ENCODE data around the gene KDM6A.
"Not testable (repeated sequence)": the region's sequence is repeated elsewhere in the genome, so short reads cannot be mapped to it uniquely, and the experiment has no call there.

KDM6A gene

DNA sequence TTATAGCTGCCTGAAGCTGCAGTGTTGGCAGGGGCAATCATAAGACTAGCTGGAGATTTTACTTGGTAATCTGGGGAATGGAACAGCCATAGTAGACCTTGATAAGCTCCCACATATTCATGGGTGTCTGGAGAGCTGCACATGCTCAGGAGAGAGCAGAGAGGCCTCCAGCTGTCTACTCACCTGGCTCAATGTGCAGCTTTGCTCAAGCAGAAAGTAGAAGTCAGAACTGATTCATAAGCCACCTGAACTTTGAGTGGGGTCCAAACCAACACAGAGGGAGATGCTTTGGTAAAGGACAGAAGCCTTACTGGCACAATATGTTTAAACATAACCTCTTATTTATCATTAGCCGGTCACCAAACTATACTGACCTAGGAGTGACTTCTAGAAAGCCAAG, 54.4 kb downstream of the KDM6A start:
- DNase-seq (ENCODE audit: low read depth), result no peak

DNA sequence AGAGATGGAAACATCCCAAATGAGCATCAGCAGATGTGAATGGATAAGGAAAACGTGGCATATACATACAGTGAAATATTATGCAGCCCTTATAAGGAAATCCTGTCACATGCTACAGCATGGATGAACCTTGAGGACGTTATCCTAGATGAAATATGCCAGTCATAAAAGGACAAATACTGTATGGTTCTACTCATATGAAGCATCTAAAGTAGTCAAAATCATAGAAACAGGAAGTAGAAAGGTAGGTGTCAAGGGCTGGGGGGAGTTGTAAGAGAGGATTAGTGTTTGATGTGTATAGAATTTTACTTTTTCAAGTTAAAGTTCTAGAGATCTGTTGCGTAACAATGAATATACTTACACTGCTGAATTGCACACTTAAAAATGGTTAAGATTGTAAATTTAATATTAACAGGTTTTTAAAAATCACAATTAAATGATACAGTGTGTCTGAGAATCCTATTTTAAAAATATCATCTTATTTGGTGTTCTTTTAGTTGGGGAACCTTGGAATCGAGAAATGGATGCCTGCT, 58.5 kb downstream of the KDM6A start:
- no peak for DNase-seq (ENCODE audit: low read depth)

DNA sequence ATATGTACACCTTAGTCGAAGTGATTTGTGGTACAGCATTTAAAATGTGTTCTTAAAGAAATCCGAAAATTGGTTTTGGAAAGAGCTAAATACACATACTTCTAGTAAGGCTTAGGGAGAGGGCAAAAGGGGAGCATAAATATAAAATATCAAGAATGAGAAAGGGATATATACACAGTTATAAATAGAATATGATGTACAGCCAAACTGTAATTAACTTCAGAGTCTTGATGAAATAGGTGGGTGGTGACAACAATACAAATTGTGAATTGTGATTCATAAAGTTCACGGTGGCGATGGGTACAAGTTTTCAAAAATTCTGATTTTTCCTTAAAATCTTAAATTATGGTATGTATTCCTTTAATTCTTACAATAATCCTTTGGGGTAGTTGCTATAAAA, 62.2 kb downstream of the KDM6A start:
- DNase-seq (ENCODE audit: low read depth), result no peak

DNA sequence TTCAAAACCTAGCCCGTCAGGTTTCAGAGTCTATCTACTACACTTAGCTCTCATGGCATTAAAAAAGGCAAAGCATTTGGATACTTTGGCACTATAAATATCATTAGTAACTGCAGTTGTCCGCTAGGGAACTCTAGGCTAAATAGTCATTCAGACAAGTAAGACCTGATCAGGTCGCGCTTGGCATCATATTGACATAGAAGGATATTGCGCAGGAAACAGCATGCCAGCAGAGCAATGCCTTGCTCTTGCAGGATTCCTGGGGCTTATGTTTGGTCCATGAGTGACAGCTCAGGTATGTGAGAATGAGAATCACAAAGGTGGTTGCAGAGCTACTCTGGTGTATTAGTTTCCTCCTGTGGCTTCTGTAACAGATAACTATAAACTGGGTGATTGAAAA, 62.7 kb downstream of the KDM6A start:
- no peak for DNase-seq (ENCODE audit: low read depth)

DNA sequence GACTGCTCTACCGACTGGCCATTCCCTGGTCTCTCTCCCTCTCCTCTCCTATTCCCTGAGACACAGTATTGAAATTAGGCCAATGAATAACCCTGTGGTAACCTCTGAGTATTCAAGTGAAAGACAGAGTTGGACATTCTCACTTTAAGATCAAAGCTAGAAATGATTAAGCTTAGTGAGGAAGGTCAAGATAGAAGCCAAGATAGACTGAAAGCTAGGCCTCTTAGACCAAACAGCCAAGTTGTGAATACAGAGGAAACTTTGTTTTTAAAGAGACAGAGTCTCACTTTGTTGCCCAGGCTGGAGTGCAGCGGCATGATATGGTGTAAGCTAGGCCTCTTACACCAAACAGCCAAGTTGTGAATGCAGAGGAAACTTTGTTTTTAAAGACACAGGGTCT, 64.6 kb downstream of the KDM6A start:
- DNase-seq (ENCODE audit: low read depth), result no peak

DNA sequence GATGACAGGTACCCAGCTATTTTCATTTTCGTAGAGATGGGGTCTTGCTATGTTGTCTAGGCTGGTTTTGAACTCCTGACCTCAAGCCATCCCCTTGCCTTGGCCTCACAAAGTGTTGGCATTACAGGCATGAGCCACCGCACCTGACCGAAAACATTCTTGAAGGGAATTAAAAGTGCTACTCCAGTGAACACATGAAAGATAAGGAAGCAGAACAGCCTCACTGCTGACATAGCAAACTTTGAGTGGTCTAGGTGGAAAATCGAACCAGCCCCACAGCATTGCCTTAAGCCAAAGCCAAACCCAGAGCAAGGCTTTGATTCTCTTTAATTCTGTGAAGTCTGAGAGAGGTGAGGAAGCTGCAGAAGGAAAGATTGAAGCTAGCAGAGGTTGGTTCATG, 65.1 kb downstream of the KDM6A start:
- no peak for DNase-seq (ENCODE audit: low read depth)

DNA sequence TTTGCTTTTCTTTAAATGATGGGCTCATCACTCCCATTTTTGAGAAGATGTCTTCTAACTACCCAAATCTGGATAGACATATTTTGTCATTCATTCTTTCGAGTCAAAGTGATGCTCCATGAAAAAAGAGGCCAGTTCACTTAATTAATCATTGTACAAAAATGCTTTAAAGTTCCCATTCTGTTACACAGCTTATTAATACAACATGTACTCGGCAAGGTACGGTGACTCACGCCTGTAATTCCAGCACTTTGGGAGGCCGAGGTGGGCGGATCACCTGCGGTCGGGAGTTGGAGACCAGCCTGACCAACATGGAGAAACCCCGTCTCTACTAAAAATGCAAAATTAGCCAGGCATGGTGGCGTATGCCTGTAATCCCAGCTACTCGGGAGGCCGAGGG, 67.6 kb downstream of the KDM6A start:
- not testable (repeated sequence) for DNase-seq (ENCODE audit: low read depth)

DNA sequence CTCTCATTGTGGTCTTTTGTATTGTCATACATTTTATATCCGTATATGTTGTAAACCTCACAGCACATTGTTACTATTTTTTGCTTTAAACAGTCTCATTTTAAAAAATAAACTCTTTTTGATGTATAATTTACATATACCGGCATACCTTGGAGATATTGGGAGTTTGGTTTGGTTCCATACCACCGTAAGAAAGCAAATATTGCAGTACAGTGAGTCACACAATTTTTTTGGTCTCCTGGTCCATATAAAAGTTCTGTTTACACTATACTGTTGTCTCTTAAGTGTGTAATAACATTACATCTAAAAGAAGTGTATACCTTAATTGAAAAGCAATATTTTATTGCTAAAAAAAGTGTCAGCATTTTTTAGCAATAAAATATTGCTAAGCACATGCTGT, 70.0 kb downstream of the KDM6A start:
- no peak for DNase-seq (ENCODE audit: low read depth)

DNA sequence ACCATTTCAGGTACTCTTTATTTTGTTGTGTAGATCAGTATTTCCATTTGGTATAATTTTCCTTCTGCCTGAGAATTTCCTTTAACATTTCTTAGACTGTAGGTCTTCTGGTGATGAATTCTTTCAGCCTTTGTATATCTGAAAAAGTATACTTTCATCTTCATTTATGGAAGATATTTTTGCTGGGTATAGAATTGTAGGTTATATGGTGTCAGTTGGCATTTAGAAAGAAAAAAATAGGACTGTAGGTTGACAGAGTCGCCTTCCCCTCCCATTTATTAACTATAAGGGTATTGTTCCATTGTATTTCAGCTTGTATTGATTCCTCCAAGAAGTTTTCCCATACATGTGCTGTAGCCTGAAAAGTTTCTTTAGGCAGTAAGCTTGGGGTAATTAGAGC, 71.9 kb downstream of the KDM6A start:
- no peak for DNase-seq (ENCODE audit: low read depth)

DNA sequence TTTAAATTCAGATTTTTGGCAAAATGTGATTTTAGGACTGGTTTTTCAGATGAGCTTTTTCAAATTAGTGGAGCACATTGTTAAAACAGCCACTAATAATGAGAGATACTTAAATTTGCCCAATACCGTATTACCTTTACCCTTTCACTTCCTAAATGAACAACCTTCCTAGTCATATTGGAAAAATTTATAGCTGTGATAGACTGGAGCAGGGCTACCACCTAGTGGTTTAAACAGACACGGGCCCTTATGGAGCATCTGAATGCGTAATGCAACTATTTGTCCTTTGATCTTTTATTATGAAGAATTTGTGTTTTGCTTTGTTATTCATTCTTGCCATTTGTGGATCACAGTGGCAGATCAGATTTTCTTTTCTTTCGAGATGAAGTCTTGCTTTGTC, 72.7 kb downstream of the KDM6A start:
- DNase-seq (ENCODE audit: low read depth), result no peak

DNA sequence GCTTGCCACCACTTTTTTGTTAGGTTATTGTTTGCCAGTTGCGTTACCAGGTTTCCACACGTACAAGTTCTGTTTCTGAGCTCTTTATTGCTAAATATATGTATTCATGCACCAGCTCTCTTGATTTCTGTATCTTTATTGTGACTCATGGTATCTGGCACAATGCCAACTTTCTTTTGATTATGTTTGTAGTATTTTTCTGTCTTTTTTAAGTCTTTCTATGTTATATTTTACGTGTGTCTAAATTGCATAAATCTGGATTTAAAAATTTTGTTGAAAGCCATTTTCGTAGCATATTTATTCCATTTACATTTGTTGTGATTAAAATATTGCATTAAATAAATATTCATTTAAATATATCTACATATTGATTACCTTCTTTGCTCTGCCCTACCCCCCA, 73.8 kb downstream of the KDM6A start:
- no peak for DNase-seq (ENCODE audit: low read depth)

DNA sequence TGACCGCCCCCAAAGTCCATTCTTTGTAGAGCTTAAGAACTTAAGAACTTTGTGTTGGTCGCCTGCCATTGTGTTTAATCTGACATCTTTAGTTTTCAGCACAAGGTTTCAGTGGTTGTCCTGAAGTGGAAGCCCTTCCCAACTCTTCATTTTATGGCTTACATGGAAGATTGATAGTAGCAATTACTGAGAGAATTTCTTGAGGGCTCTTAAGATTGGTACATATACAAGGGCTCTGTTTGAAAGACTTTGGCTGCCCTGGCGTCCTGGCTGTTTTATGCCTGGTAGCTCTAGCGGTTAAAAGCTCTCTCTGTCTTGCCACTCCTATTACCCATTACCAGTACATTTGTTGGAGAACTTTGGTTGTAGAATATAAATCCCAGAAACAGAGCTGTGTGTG, 75.0 kb downstream of the KDM6A start:
- DNase-seq (ENCODE audit: low read depth), result no peak

DNA sequence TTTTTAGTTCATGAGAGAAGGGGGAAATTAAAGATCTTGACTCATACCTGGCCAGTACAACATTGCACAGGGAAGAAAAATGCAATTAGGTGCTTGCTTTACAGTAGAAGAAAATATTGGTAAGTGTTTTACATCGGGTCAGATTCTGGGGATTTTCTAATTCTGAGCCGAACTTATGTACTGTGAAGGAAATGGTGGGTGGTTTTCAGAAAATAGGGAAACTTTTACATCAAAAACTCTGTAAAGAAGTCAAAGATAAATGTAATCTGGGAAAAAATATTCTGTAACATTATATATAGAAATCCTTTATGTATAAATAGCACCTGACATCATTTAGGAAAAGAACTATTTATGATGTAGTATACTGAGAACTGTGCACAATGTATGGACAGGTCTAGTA, 75.4 kb downstream of the KDM6A start:
- no peak for DNase-seq (ENCODE audit: low read depth)

DNA sequence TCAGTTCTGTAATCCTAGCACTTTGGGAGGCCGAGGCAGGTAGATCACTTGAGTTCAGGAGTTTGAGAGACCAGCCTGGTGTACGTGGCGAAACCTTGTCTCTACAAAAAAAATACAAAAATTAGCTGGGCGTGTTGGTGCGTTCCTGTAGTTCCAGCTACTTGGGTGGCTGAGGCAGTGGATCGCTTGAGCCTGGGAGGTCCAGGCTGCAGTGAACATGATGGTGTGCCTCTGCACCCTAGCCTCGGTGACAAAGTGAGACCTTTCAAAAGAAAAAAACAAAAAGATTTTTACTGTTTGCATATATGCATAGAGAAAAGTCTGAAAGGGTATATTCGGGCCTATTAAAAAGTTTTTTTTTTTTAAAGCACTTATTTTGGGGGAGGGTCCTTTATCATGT, 76.1 kb downstream of the KDM6A start:
- DNase-seq (ENCODE audit: low read depth), result no peak

DNA sequence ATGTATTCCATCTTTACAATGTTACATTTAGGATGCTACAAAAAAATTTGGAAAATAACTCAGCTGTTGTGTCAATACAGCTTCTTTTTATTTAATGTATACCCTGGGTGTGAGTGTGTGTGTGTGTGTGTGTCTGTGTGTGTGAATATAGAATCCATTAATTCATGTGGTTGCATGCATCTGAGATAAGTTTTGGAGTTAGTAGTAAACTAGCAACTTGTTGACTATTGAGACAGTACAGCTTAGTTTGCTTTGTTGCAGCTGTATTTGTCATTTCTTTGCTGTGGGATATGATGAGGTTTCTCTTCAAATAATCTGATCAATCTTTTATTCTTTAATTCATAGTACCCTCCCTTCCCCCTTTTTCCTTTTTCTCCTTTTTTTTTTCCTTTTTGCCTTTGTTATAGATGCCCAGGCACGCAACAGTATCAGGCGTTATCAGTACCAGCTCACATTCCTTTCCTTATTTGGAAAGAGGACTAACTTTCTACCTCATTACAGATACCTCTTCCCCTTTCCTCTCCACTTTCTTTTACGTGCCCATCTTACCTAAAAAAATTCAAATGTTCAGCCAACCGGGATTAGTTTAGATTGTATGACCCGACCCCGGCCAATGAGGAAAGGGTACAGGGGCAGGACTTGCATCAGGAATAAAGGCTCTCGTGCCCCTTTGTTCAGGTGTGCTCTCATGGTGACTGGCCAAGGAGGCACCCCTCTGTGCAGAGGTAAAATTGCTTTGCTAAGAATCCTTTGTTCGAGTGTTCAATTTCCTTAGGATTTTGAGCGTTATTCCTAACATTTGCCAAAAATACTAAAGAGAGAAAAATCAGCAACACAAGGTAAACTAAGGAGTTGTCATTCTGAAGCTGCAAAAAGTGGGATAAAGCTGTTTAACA, 77.7 kb downstream of the KDM6A start:
- not testable (repeated sequence) for DNase-seq (ENCODE audit: low read depth)

DNA sequence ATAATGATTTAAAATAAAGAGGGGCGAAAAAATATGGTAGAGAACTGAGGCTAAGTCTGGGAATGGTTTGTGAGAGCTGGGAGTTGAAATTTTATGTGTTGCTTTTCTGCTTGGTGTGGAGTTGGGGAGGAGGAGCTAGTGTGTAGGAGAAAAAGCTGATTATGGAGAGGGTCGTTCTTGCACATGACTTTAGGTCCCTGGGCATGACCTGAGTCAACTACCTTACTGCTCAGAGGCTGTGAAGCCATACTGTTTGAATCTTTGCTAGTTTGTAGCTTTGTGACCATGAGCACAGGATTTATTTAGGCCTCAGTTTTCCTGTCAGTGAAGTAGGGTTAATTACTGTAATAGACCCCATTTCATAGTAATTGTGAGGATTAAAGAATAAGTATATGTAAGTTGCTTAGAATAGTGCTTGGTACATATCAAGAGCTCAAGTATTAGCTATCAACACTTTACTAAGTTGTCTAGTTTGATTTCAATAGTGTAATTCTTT, 78.6 kb downstream of the KDM6A start:
- DNase-seq (ENCODE audit: low read depth), result no peak

DNA sequence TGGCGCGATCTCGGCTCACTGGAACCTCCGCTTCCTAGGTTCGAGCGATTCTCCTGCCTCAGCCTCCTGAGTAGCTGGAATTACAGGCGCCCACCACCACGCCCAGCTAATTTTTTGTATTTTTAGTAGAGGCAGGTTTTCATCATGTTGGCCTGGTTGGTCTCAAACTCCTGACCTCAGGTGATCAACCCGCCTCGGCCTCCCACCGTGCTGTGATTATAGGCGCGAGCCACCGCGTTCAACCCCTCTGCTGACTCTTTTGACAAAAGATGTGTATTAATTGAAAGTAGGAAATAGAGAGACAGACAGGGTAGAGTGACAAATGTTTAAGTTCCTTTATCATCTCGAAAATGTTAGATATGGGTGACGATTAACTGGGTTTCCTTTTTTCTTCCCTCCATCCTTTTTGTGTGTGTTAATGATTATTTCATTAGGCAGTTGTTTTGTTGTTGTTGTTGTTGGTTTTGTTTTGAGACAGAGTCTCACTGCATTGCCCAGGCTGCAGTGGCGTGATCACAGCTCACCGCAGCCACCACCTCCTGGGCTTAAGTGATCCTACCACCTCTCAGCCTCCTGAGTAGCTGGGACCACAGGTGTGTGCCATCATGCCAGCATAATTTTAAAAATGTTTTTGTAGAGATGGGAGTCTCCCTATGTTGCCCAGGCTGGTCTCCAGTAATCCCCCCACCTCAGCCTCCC, 79.5 kb downstream of the KDM6A start:
- no peak for DNase-seq (ENCODE audit: low read depth)

DNA sequence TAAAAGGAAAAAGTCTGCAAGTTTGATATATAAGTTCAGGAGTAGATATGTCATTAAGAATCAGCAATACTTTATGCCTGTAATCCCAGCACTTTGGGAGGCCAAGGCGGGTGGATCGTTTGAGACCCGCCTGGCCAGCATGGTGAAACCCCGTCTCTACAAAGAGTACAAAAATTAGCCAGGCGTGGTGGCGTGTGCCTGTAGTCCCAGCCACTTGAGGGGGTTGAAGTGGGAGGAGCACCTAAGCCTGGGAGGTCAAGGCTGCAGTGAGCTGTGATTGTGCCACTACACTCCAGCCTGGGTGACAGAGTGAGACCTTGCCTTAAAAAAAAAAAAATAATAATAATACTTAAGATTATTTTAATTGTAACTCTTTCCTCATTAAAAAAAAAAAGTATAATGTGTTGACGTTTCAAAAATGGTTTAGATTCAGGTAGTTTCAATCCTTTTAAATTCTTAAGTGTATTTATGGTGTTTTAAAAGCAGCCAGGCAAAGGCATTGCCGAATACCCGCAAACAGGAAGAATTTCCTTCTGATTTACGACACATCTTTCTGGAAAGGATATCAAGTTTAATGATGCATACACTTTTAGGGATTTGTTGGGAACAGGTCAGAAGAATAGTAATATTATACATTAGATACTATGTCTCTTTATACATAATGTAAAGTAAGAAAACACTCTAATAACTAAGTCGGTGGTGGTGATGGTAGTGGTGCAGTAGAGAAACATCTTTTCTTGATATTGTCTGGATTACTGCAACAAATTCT, 80.9 kb downstream of the KDM6A start:
- DNase-seq (ENCODE audit: low read depth), result no peak

DNA sequence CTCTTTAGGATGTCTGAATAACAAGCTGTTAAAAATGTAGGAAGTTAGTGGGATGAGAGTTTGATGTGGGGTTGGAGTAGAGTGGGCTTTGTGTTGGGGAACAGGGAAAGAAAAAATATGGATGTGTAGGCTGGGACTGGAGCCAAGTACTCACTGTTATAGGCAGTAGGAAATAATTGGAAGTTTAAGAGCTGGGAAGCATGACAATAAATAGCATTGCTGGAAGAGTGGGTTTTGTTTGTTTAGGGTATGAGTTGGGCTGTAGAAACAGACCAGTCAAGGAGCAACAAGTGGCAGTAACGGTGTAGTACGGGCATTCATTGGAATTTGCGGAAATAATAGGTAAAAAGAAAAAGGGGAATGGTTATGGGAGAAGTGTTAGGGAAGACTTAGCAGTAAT, 81.6 kb downstream of the KDM6A start:
- no peak for DNase-seq (ENCODE audit: low read depth)

DNA sequence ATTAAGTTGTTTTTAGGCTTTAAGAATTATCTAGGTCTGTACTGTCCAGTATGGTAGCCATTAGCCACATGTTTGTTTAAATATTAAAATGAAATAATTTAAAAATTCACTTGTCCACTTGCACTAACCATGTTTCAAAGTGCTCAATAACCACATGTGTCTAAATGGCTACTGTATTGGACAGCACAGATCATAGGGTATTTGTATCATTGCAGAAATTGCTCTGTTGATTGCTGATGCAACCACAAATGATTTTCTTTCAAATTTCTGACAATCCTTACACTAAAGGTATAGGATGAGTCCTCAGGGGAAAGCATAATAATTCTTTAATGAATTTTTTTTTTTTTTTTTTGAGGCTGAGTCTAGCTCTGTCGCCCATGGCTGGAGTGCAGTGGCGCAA, 84.9 kb downstream of the KDM6A start:
- no peak for DNase-seq (ENCODE audit: low read depth)

DNA sequence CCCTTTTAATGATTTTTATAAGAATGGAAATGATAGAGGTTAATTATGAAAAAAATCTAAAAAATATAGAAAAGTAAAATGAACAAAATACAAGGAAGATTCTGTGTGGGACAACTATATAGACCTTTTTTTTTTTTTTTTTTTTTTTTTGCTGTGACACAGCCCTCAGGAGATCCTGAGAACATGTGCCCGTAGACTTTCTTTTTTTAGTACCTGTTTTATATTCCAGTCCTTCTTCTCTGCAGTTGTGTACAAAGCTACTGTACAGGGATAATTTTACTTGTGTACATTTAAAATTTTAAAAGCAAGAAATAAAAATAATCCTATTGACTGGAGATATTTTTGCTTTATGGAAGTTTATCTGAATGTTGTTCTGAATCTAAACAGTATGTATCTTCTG, 85.5 kb downstream of the KDM6A start:
- no peak for DNase-seq (ENCODE audit: low read depth)

DNA sequence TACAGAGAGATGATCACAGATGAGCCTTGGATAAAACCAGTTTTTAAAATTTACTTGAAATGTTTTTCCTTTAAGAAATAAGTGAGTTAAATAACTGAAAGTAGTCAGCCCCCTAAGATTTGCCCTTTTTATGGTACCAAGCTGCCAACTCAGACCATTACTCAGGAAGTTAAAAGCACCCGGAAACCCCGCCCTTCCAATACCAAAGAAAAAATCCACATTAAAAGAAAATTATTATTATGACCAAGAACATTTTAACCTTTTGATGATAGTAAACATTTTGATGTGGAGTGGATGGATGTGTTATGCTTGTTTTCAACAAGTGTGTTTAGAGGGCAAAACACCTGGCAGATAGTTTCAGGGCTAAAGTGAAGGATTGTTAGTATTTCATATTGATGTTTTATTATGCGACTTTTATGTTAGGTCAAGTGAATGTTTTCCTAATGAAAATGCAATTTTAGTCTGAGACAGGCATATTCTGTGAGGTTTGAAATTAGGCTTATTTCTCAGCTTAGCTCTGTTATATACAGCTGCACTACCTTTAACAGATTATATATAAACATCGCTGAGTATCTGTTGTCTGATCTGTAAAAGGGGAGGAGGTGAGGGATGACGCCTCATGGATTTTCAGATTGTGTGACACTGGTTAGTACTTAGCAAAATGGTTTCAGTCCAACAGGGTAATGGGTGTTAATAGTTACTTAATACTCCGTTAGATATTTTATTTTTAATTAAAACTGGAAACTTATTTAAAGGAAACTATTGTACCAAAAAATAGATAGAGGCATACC, 89.0 kb downstream of the KDM6A start:
- DNase-seq (ENCODE audit: low read depth), result no peak

All from stimulated activated CD8-positive, alpha-beta memory T cell treated with anti-CD3 and anti-CD28 coated beads, Interleukin-12 subunit alpha, Interleukin-12 subunit beta, amount 100 ng/mL, for 1 hour (primary cell).